Measurements from ENCODE around the gene ZNF562.
A peak's percentile ranks its signal among the peaks of the same experiment; 100 is the strongest.
"Not testable (repeated sequence)": the region's sequence is repeated elsewhere in the genome, so short reads cannot be mapped to it uniquely, and the experiment has no call there.

ZNF562 gene

DNA sequence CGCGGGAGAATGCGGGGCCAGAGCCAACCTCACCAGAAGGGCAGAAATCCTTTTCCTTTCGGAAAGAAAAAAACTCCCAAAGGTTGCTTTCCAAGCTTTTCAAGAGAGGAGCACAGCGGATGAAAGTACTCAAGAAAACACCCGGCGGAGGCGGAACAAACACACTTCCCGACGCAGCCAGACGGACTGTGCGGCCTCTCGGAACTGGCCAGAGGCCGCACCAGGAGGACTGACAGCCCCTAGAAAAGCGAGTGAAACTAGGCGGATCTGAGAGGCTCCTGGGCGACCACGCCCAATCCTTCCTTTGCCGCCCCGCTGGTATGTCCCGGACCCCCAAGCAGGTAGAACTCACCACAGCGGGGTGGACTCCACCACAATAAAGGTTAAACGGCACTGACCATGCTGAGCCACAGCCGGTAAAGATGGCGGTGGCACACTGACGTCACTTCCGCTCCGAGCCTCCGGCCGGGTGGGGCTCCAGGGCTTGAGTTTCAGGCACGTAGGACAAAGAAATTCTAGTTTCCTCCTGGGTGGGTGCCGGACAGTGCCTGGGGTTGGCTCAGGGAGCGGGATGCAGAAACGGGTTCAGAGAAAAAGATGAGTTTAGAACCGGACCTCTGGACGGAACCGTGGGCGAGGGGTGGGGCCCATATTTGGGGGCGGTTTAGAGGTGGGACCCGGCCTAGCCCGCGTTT is at the start of gene ZNF562:
TSS of gene ZNF562 (minus strand) at position 438 of the 695 bp plus-strand sequence. CDS start 14,356 bp downstream, outside the sequence.
- peak; percentile 73 for DNase-seq

DNA sequence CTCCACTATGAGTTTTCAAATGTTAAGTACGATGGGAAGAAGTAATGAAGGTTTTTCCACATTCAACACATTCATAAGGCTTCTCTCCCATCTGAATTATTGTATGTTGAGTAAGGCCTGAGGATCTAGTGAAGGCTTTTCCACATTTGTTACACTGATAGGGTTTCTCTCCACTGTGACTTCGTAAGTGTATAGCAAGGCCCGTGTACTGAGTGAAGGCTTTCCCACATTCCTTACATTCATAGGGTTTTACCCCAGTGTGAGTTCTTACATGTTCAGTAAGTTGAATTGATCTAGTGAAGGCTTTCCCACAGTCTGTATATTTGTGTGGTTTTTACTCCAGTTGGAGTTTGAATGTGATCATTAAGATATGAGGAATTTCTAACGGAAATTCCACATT is 49.3 kb upstream of the ZNF562 start:
- DNase-seq = no peak

DNA sequence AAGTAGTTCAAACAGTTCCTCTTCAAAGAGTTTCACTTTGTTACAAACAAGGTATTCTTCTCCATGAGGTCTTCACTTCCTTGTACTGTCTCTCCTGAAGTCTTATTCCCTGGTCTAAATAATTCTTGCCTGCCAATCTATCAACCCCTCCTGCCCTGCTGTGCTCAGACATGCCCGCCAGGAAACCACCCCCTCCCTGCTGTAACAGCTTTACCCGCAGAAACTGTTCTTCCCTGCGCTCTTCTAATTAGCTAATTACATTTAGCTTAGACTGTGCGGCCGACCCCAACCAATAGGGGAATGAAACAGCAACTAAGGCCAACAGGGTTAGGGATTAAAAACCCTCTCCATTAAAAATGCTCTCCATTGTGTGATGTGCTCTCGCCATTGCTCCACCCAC is 47.0 kb upstream of the ZNF562 start:
- DNase-seq = no peak

DNA sequence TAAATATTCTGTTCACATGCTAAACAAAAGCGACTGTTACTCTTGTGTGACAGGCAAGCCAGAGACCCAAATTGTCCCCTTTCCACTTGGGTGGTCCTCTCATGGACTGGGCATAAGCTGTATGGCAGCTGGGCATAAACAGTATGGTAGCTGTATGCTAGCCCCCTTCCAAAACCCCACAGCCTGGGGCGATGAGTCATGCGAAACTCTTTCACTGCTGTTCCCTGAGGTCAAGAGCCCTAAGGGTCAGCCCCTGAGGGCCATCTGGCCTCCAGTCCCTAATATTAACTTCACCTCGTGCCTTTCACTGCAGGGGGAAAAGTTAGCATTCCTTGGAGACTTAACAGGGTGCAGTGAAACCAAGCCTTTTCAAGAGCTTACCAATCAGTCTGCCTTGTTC is 45.6 kb upstream of the ZNF562 start:
- no peak for DNase-seq

DNA sequence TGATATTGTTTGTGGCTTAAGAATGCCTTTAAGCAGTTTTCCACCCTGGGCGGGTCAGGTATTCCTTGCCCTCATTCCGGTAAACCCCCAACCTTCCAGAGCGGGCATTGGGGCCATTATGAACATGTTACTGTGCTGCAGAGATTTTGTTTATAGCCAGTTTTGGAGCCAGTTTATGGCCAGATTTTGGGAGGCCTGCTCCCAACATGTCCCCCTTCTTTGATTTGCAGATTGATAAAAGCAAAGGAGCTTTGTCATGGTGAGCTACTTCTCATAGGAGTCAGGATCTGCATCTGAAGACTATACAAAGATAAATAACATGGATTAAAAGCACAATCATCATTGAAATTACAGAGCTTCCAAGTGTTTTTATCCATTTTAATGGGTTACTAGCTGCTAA is 36.9 kb upstream of the ZNF562 start:
- no peak for DNase-seq

DNA sequence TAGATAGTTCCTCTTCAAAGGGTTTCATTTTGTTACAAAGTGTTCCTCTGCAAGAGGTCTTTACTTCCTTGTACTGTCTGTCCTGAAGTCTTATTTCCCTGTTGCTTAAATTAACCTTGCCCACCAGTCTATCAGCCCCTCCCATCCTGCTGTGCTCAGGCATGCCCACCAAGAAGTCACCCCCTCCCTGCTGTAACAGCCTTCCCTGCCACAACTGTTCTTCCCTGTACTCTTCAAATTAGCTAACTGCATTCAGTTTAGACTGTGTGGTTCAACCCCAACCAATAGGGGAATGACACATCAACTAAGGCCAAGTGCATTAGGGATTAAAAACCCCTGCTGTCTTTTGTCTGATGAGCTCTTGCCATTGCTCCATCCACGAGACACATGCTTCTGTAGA is 34.4 kb upstream of the ZNF562 start:
- no peak for DNase-seq

DNA sequence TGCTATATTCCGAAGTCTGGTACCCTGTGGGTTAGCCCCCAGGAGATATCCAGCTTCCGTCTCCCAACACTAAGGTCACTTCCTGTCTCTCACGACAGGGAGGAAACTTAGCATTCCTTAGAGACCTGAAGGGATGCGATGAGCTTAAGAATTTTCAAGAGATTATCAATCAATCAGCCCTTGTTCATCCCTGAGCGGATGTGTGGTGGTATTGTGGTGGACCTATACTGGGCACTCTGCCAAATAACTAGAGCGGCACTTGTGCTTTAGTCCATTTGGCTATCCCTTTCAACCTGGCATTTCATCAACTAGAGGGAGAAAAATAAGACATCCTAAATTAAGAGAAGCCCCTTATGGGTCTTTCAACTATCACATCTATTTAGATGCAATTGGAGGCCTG is 30.9 kb upstream of the ZNF562 start:
- DNase-seq = no peak

DNA sequence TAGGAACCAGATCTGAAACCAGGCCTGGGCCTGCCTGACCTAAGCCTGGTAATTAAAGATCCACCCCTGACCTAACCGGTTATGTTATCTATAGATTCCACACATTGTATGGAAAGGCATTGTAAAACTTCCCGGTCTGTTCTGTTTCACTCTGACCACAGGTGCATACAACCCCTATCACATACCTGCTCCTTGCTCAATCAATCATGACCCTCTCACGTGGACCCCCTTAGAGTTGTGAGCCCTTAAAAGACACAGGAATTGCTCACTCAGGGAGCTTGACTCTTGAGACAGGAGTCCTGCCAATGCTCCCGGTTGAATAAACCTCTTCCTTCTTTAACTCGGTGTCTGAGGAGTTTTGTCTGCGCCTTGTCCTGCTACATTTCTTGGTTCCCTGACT is 27.3 kb upstream of the ZNF562 start:
- no peak for DNase-seq

DNA sequence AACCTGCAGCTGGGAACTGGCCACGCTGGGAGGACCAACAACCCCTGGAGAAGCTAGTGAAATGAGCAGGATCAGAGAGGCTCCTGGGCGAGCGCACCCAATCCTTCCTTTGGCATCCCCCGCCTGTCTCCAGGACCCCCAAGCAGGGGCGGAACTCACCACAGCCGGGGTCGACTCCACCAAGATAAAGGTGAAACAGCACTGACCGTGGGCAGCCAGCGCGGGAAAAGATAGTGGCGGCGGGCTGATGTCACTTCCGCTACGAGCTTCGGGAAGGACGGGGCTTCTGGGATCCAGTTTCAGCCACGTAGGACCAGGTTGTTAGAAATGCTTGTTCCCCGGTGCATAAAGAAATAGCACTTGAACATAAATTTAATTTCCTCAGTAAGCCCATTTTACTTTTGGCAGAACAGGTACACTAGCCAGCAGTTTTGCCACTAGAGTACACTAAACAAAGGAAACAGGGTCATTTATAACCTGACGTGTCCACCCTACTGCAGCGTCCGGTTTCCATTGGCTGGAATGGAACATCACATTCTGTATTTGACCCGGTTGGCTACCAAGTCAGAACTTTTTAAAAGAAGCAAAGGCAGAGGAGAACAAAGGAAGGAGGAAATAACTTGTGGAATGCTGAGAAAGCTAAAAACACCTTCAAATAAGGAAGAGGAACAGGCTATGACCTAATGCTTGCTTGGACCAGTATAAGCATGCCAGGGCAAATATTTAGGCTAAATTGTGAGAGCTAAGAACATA is 25.5 kb upstream of the ZNF562 start:
- no peak for DNase-seq

DNA sequence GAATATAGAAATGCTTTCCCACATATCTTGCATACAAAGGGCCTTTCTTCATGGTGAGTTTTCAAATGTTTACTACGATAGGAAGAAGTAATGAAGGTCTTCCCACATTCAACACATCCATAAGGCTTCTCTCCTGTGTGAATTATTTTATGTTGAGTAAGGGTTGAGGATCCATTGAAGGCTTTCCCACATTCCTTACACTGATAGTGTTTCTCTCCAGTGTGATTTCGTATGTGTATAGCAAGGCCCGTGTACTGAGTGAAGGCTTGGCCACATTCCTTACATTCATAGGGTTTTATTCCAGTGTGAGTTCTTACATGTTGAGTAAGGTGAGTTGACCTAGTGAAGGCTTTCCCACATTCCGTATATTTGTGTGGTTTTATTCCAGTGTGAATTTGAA is 15.4 kb upstream of the ZNF562 start:
- DNase-seq = not testable (repeated sequence)

DNA sequence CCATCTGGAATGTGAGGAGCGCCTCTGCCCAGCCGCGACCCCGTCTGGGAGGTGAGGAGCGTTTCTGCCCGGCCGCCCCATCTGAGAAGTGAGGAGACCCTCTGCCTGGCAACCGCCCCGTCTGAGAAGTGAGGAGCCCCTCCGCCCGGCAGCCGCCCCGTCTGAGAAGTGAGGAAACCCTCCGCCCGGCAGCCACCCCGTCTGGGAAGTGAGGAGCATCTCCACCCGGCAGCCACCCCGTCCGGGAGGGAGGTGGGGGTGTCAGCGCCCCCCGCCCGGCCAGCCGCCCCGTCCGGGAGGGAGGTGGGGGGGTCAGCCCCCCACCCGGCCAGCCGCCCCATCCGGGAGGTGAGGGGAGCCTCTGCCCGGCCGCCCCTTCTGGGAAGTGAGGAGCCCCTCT is 5.1 kb upstream of the ZNF562 start:
- DNase-seq = not testable (repeated sequence)

DNA sequence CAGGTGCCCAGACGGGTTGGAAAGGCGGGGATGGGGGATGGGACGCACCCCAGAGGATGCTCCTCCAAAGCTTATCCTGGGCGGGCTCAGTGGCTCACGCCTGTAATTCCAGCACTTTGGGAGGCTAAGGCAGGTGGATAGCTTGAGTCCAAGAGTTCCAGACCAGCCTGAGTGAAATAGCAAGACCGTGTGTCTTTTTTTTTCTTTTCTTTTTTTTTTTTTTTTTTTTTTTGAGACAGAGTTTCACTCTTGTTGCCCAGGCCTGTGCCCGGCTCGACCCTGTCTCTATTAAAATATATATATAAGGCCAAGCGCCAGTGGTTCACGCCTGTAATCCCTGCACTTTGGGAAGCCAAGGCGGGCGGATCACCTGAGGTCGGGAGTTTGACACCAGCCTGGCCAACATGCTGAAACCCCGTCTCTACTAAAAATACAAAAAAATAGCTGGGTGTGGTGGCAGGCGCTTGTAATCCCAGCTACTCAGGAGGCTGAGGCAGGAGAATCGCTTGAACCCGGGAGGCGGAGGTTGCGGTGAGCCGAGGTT is 530 bp upstream of the ZNF562 start:
- DNase-seq = not testable (repeated sequence)

DNA sequence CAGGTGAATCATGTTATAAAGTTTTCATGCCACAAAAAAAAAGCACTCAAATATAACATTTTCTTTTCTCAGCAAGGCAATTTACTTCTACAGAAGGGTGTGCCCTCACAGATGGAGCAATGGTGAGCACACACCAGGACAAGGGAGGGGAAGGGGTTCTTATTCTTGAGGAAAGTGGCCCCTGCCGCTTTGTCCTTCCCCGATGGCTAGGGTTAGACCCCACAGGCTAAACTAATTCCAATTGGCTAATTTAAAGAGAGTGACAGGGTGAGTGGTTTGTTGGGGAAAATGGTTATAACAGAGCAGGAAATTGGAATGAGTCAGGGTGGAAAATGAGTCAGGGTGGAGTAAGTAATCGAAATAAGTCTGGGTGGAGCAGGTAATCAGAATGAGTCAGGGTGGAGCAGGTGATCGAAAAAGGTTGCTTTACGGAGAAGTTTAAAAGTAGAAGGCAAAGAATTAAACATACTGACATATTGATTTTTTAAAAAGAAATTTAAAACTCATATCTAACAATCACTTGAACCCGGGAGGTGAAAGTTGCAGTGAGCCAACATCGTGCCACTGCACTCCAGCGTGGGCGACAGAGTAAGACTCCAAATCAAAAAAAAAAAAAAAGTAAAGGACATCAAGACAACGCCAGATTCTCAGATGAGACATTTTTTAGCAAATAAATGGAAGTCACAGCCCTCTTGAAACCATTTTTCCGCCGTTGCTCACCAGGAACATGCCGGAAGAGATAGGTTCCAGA is 813 bp downstream of the ZNF562 start:
- DNase-seq = no peak

DNA sequence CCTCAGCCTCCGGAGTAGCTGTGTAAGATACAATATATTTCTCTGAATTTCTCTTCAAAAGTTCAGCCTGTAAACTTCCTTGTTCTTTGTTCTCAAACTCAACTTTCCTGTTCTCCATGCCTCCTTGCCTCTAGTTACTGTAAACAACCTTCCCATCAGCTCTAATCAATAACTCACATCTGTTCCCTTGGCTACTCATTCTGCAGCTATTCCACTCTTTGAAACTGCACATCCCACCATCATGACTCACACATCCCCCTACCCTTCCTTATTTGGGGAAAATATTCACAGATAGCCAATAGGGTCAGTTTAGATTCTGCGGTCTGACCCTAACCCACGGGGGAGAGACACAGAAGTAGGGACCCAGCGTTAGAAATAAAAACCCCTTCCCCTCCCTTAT is 2.0 kb downstream of the ZNF562 start:
- DNase-seq = no peak

DNA sequence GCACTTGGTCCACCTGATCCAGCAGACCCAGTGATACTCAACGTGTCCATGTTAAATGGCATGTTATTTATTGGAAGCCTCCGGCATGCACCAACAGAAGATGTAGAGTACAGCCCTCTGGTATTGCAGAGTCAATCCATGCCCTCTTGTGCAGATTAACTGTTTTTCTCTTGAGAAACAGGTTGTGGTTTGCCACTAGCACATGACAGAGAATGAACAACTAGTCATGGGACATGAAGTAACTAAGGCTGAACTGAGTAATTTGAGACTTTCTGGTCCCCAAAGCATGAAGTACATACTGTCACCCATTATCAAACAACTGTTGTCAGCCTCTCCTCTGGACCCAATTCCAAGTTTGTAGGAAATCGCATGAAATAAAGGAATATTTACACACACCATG is 3.2 kb downstream of the ZNF562 start:
- no peak for DNase-seq

DNA sequence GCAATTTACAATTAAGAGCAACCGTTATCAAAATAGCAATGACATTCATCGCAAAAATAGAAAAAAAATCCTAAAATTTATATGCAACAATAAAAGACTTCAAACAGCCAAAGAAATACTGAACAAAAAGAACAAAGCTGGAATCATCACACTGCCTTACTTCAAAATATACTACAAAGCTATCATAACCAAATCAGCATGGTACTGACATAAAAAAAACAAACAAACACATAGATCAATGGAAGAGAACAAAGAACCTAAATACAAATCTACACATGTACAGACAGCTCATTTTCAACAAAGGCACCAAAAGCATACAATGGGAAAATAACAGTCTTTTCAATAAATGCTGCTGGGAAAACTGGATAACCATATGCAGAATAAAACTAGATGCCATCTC is 6.4 kb downstream of the ZNF562 start:
- DNase-seq = no peak

DNA sequence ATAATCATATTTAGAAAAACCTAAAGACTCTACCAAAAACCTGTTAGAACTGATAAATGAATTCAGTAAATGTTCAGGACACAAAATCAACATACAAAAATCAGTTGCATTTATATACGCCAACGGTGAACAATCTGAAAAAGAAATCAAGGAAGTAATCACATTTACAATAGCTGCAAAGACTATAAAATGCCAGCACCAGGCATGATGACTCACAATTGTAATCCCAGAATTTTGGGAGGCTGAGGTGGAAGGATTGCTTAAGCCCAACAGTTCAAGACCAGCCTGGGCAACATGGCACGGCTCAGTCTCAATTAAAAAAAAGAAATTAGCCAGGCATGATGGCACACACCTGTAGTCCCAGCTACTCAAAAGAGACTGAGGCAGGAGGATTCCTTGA is 7.0 kb downstream of the ZNF562 start:
- DNase-seq = no peak

DNA sequence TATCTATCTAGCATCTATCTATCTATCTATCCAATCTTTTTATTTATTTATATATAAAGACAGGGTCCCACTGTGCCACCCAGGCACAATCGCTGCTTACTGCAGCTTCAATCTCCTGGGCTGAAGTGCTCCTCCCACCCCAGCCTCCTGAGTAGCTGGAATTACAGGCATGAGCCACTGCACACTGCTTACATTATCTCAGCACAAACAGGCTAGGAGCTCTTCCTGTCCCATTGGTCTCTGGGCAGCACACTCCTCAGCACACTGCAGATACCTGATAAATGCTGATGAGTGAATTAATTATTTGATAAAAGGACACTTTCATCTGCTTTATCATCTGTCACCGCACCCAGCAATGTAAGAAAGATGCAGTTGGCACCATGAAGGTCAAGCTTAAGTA is 16.1 kb downstream of the ZNF562 start:
- DNase-seq = no peak

DNA sequence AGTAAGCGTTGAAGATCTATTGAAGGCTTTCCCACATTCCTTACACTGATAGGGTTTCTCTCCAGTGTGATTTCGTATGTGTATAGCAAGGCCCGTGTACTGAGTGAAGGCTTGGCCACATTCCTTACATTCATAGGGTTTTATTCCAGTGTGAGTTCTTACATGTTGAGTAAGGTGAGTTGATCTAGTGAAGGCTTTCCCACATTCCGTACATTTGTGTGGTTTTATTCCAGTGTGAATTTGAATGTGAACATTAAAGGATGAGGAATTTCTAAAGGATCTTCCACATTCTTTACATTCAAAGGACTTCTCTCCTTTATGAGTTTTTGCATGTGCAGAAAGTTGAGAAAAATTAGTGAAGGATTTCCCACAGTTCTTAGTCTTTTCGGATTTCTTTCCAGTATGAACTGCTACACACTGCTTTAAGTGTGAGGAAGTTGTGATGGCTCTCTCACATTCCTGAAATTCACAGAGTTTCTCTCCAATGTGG is 21.8 kb downstream of the ZNF562 start:
- DNase-seq = not testable (repeated sequence)

DNA sequence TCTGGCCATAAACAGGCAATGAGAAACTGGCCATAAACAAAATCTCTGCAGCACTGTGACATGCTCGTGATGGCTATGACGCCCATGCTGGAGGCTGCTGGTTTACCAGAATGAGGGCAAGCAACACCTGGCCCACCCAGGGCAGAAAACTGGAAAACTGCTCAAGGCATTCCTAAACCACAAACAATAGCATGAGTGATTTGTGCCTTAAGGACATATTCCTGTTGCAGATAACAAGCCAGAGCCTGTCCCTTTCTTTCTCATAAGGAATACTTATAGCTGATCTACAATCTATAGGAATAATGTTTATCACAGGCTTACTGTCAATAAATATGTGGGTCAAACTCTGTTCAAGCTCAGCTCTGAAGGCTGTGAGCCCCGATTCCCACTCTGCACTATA is 23.4 kb downstream of the ZNF562 start:
- DNase-seq = not testable (repeated sequence)

DNA sequence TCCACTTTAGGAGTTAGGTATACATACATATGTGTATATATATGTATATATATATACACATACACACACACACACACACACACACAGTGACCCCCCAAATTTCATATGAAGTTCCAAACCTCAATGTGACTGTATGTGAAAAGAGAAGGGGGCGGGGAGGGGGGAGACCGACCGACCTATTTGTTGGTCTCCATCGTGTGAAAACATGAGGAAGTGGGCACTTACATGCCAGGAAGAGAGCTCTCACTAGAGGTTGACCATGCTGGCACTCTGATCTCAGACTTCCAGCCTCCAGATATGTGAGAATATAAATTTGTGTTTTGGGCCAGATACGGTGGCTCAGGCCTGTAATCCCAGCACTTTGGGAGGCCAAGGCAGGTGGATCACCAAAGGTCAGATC is 24.6 kb downstream of the ZNF562 start:
- no peak for DNase-seq

DNA sequence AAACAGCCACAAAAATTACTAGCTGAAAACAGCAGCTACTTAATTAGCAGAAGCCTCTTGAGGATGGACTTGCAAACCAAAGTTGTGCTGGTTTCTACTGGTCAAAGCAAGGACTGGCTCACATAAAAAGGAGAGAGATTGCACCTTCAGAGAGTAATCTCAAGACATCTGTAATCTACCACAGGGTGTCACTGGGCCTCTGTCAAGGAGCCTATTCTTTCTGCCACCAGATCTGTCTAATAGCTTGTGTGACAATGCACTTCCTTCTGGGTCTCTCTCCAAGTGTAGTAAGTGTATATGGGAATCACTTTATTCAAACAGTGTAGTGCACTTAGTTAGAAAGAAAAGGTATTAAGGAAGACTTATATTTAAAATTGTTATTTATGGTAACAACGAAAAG is 29.4 kb downstream of the ZNF562 start:
- no peak for DNase-seq

DNA sequence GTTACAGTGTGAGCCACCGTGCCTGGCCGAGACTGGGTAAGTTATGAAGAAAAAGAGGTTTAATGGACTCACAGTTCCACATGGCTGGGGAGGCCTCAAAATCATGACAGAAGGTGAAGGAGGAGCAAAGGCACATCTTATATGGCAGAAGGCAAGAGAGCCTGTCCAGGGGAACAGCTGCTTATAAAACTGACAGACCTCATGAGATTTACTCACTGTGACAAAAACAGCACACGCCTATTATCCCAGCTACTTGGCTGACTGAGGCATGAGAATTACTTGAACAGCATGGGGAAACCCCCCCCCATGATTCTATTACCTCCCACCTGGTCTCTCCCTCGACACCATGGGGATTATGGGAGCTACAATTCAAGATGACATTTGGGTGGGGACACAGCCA is 30.4 kb downstream of the ZNF562 start:
- DNase-seq = no peak

All from GOT3 (cell line).